Amniotic stem cell (primary cell): ENCODE results near the gene ULK4.
"Not testable (repeated sequence)": the region's sequence is repeated elsewhere in the genome, so short reads cannot be mapped to it uniquely, and the experiment has no call there.

ENCODE experiments used
- DNase-seq: peaks from one replicate; lab custom pipeline; 2025; lab: John Stamatoyannopoulos, UW

ULK4 gene

DNA sequence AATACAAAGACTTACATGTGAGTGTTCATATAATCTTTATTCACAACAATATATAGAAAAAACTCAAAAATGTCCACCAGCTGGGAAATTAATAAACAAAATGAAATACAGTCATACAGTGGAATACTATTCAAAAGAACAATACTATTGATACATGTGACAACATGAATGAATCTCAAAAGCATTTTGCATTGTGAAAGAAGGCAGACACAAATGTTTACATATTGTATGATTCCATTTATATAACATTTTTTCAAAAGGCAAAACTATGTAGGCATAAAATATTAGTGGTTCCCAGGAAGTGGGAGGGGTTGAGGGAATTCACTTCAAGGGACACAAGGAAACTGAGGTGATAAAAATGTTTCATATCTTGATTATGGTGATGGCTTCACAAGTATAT is 459.4 kb downstream of the ULK4 start:
- DNase-seq: no peak

DNA sequence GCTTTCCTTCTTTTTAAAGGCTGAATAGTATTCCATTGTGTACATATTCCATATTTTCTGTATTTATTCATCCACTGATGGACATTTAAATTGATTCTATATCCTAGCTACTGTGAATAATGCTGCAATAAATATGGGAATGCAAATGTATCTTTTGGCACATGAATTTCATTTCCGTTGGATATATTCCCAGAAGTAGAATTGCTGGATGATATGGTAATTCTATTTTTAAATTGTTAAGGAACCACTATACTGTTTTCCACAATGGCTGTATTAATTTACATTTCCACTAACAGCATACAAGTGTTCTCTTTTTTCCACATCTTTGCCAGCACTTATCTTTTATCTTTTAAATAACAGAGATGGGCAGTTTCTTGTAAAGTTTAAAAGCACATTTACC is 459.9 kb downstream of the ULK4 start:
- DNase-seq: no peak

DNA sequence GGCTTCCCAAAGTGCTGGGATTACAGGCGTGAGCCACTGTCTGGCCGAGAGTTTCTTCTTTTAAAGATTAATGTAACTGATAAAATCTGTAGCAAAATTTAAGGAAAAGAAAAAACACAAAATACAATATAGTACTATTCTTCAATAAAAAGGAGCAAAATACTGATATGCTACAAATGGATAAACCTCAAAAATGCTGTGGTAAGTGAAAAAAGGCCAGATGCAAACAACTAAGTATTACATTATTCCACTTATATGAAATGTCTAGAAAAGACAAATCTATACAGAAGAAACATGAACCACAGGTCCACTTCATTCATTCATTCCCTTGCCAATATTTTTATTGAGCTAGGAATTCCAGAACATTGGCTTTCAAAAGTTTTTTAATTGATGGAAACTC is 463.1 kb downstream of the ULK4 start:
- DNase-seq: no peak

DNA sequence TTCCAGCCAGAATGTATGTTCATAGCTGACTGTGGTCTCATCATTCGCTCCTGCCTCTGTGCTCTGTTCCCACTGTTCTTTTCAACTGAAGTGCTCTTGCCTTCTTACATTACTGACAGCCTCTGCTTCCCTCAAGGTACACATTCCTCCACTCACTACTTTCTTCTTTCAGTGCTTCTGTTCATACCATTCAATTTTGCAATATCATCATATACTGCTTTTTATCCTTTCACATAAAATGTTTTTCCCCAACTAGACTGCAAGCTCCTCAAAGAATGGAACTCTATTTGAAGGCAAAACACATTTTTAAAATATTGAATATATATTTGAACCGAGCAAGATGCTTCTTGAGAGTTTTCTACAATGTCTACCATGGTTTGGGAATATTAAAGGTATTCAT is 471.5 kb downstream of the ULK4 start:
- DNase-seq: no peak

DNA sequence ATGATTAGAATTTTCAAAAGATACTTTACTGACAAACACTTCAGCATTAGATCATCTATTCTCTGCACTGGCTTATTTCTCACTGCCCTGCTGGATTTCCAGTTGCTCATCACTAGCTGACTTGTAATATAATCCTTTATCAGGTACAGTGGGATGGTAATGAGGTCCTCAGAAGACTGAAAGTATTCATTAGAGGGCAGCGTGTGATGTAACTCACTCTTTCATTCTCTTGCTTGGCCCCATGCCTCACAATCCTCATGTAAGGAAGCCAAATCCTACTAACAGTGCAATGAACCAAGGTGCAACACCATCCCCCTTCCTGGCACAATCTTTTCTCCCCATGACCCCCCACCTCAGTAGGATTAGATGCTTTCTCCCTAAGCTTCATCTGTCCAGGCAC is 472.7 kb downstream of the ULK4 start:
- no peak for DNase-seq

DNA sequence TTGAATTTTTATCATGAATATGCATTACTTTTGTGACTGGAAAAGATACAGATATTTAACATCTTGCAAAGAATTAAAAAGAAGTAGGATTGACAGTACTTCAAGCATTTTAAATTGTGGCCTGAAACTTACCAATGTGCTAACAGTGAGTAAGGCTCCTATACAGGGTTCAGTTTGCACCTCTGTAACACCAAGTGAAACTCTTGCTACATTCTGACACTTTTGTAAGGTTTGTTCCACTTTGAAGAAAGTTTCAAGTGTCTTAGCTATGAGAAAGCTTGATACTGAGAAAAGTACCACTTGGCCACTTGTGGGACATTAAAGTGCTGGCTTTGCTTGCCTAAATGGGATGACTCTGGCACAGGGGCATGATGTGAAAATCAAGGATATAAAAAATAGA is 473.4 kb downstream of the ULK4 start:
- no peak for DNase-seq

DNA sequence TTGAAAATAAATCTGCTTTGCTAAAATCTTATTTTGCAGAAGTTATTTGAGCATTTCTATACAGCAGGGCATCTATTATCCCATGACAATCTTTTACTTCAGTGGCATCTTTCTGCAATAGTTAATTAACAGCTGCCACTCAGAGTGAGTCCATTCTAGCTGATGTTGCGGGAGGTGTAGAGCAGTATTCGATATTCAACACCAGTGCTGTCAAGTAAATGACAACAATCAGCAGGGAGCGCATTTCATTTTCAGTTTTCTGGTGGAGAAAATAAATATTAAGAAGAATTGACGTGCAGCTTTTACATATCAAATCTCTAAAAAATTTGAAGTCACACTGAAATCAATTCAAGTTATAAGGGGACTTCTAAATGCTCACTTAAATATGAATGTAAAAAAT is 476.4 kb downstream of the ULK4 start:
- no peak for DNase-seq

DNA sequence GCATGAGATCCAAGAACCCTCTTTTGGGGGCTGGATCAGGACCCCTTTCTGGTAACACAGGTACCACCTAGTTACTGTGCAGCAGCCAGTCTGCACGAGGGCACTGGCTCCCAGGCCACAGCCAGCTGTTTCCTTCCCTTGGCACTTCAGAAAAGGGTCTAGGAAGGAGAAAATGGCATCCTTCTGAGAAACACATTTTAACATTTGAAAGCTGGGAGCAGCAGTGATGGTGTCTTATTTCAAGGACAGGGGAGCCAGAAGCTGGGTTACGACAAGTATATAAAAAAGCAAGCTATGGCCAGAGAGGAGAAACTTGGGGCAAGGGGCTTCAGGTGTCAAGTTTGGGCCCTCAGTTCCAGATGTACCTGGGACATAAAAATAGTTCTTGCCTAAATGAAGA is 479.8 kb downstream of the ULK4 start:
- DNase-seq: no peak

DNA sequence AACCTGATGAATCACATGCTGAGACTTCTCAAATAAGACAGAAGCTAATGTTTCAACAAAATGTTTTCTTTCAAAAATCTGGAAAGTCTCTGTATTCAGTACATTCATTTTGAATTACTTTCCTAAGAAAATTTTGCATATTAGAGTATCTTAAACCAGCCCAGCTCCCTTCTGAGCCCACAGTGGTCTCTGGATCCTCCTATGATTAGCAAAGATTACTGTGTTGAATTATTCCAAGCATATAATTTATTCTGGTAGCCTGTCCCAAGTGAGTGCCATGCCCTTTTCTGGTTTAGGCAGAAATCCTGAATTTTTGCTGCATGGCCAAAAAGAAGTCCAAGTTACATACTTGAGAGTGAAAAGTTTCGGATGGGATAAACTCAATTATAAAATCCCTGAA is 483.6 kb downstream of the ULK4 start:
- no peak for DNase-seq

DNA sequence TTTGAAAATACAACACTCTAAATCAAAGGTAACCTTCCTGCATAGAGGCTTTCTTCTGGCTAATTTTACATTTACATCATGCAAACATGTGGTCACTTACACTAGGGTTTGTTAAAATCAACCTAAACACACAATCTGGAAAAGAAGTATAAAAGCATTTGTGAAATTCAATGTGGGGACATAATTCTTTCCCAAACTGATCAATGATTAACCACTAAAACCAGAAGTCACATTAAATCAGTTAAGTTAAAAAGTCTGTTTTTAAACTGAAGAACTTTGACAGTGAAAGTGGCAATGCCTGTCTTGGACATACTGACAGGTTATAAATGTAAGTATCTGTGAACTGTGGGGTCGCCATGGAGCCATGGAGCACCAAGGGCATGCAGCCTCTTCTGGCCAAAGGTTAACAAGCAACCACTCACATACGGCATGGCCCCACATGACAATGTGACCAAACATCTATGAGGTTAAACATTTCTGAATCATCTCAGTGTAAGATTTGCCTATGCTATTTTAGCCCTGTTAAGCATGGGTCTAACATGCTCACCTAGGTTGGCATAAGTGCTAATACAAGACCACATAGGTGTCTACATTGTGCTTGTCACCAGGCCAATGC is 484.4 kb downstream of the ULK4 start:
- DNase-seq: no peak

DNA sequence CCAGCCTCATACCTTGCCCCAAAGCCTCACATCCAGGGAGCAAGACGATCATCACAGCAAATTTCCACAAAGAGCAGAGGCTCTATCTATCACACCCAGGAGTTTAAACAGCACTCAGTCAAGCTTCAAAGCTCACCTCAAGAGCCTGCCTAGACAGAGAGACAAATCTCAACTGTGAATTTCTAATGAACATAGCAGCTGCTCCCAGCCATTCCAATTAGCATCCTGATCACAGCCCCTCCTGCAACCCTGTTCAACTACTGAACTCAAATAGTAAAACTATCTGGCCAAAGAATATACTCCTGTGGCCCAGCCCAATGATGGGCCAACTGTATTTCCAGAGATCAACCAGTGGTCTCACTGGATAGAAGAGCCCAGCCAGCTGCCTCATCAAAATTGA is 492.8 kb downstream of the ULK4 start:
- no peak for DNase-seq

DNA sequence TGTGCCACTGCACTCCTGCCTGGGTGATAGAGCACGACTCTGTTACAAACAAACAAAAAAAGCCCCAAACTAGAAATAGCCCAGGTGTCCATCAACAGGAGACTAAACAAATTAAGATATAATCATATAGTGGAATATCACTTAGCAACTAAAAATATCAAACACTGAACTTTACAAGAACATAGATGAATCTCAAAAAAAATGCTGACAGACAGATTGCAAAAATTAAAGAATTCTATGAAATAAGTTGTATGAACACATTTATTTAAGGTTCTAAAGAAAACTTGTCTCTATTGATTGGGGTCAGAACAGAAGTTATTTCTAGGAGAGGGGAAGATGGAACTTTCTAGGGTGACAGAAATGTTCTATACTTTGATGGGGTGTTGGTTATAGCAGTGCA is 494.4 kb downstream of the ULK4 start:
- no peak for DNase-seq

DNA sequence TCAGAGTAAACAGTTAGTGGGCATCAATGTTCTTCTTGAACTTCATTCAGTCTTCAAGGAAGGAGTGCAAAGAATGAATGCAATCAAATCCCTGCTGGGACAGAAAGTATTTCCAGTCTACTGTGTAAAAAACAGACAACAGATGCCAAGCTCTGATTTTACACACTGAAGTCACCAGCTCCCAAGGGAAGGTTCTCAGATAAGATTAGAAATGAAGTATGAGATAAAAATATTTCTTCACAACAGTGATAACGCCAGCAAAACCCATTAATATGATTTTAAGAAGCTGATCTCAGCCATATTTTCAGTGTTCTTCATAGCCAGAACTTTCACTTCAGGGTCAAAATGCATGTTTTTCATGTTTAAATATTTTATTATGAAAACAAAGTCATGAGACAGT is 497.0 kb downstream of the ULK4 start:
- DNase-seq: no peak

DNA sequence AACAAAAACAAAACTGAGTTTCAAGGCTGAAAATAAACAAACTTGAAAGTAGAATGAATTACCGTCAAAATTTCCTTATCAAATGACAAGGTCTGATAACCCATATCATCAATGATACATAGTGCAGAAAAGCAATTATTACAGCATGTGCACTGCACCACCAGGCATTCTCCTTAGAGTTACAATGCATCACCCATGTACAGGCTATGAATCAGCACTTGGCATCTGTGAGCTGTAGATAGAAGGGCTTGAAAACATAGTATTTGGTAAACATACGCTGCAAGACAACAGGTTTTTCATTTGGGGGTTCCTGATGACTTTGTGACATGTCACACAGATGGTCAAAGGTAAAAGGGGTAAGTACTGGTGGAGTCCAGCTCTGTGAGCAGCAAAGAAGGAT is 497.5 kb downstream of the ULK4 start:
- no peak for DNase-seq

DNA sequence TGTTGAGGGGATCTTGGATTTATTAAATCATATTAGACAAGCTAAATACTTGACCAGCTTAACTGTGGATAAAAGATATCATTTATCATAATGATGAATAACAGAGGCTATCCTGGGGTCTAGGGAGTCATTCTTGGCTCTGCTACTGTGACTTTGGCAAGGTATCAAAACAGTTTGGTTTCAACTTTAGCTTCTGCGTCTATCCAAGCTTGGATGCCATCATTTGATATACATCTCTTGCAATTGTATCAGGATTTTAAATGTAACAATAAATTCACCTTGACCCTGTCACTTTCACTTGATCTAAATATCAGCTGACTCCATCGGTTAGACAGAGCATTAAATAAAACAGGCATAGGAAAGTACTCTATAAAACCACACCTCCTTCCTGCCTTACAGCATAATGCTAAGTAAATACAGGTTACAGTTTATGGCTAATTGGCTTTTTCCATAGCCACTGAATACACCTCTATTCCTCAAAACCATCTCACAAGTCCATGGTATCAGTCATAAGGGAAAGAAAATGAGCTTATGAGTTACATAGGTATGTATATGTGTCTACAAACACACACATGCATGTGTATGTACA is 499.7 kb downstream of the ULK4 start:
- no peak for DNase-seq

DNA sequence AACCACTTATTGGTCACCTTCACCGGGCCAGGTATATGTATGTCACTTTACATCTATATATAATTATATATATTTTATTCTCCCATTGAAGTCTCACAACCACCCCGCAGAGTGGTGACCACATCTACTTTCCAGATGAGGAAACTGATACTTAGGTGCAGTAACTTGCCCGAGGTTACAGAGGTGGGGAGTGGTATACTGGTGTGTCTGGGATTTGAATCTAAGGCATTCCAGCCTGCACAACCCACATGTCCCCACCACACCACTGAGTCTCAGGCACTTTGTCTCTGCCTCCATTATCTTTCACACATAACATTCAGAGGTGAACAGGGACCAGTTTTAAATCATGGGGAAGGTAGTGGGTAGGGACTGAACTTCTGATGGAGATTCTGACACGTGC is 501.2 kb downstream of the ULK4 start:
- no peak for DNase-seq

DNA sequence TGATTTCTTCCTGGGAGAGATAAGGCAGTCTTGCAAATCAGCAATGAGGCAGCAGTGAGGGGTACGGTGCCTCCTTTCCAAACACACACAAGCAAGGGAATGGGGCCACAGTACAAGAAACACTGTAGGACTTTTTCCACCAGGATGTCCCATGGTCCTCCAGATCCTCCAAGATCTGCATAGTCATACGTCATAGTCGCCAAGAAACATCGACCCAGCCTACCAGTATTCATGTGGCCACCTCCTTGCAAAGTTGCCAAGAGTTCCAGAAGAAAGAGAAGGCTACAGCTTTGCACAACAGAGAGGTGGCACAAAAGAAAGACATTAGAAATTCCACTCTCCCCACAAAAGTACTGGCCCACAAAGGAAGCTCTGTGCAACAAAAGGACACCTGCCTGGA is 504.7 kb downstream of the ULK4 start:
- DNase-seq: no peak

DNA sequence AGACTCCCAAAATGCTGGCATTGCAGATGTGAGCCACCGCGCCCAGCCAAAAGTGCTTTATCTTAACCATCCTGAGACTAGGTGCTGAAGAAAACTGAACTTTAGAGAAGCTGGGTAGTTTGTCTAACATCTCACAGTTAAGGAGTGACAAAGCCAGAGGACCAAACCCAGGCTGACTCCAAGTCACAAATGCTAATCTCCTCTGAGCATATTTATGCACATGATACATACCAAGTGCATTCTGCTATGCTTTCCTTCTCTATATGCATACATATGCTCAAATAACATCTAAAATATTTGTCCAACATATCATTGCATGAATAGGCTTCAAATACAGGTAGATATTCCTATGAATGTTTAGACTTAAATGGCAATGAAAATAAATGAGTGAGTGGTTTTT is 505.7 kb downstream of the ULK4 start:
- no peak for DNase-seq

DNA sequence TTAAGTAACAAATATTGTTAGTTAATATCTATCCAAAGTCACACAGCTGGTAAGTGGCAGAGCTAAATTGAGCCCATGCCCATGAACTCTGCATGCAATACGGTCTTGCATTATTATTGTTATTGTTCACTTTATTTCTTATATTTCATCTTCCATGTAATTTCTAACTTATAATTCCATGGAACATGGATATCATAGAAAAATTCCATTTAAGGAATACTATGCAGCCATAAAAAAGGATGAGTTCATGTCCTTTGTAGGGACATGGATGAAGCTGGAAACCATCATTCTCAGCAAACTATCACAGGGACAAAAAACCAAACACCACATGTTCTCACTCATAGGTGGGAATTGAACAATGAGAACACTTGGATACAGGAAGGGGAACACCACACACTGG is 508.3 kb downstream of the ULK4 start:
- not testable (repeated sequence) for DNase-seq

DNA sequence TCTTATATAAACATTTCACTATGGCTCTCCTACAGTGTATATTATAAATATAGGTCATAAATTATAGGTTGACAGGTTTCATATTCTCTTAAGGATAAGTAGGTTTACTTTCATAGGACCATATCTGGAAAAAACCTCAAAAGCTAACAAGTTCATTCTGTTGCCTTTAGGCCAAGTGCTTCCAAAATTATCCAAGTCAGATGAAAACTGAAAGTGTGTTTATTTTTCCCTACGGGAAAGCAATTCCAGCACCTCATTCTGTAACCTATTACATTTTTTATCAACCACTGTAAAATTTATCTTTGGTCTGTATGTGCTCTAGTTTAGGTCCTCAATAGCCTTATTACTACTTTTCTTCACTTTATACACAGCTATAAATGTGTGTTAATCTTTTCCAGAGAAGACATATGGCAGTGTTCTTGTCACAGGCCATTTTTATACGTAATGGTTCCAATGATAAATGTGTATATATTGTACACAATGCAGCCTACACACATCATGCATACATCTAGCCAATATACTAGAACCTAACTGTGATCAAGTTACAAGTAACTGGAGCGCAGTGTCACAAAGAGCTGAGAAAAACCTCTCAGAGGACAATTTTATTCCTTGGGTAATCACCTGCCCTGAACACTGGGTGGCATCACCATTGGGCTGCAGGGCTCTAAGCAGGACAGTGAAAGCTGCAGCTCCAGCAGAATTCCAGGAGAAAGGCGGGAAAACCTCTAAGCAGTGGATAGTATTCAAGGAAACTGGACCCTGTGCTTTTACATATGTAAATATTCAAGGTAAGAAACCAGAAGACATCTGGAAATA is 511.3 kb downstream of the ULK4 start:
- no peak for DNase-seq

DNA sequence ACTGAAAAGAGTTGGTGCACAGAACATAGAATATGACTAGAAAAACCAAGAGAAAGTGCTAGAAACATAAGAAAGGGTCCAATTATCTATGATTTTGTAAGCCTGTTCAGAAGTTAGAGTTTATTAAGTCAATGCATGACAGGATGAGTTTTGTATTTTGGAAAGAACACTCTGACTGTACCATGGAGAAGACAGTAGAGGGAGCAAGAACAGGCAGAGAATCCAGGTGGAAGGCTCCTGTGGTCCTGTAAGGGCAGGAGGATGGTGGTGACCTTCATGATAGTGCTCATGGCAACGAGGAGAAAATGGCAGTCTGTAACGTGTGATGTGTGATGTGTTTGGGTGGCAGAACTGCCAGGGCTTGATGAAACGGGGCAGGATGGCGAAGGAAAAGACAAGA is 513.5 kb downstream of the ULK4 start:
- DNase-seq: no peak

DNA sequence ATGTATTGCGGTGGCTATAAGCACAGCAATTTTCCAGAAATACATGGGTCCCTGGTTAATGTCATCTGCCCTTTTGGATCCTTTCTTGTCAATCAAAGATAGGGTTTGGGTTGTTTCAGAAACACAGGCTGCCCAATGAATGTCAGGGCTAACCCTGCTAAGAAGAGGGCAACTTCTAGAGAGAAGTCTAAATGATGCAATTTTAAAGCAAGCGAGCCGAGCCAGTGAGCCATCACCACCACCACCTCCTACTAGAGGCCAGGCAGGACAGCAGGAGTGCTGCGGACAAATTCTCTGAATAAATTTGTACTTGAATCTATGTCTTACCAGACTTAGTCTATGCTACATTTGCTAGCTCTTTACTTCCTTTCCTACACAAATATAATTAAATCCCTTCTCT is 514.2 kb downstream of the ULK4 start:
- no peak for DNase-seq

DNA sequence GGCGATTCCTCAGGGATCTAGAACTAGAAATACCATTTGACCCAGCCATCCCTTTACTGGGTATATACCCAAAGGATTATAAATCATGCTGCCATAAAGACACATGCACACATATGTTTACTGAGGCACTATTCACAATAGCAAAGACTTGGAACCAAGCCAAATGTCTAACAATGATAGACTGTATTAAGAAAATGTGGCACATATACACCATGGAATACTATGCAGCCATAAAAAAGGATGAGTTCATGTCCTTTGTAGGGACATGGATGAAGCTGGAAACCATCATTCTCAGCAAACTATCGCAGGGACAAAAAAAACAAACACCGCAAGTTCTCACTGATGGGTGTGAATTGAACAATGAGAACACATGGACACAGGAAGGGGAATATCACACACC is 515.6 kb downstream of the ULK4 start:
- not testable (repeated sequence) for DNase-seq

DNA sequence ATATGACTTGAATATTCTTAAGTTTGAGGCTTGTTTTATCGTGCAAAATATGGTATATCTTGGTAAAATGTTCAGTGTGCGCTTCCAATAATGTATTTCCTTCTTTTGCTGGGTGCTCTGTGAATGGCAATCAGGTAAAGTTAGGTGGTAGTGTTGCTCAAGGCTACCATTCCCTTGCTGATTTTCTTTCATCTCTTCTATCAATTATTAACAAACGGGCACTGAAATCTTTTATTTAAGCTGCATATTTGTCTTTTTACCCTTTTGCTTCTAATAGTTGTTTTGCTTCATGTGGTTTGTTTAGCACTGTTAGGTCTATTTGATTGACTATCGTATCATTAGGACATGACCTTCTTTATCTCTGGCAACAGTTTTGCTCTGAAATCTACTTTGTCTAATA is 520.3 kb downstream of the ULK4 start:
- no peak for DNase-seq
